Liver (tissue), 9 donors: Measurements from ENCODE around the gene NLRP9. TPM values are rescaled to one million over a fixed set of nuclear protein-coding genes. Genes with fewer than 3 reads are reported as not detected.

ENCODE experiments used
- DNase-seq: peaks from one replicate; pipeline ENCODE4 v3.0.0-alpha.2; 2017; ENCODE audit warnings: low spot score
- H3K27ac ChIP-seq, 2 donors: one replicate each; pipeline ENCODE4 v1.7.0; 2013; ENCODE audit warnings: inconsistent platforms in 2 of 2, low read length in 2 of 2, control low read depth in 1 of 2, low read depth in 1 of 2, mild to moderate bottlenecking in 1 of 2
- H3K27me3 ChIP-seq, 4 donors: one replicate each; pipeline versions ENCODE4 v1.6.1 to v1.7.0; 2013; ENCODE audit warnings: low read length in 3 of 4, inconsistent platforms in 1 of 4, mild to moderate bottlenecking in 1 of 4, moderate library complexity in 1 of 4; ENCODE audit not compliant: control insufficient read depth in 4 of 4, insufficient read depth in 4 of 4
- H3K36me3 ChIP-seq, 4 donors: one replicate each; pipeline versions ENCODE4 v1.6.1 to v1.7.0; 2013; ENCODE audit warnings: low read length in 3 of 4, mild to moderate bottlenecking in 3 of 4, low read depth in 1 of 4, moderate library complexity in 1 of 4; ENCODE audit not compliant: control insufficient read depth in 4 of 4, insufficient read depth in 3 of 4
- H3K4me1 ChIP-seq, 4 donors: one replicate each; pipeline versions ENCODE4 v1.6.1 to v1.7.0; 2013; ENCODE audit warnings: low read length in 3 of 4, mild to moderate bottlenecking in 3 of 4, moderate library complexity in 1 of 4; ENCODE audit not compliant: control insufficient read depth in 4 of 4, insufficient read depth in 4 of 4
- H3K4me3 ChIP-seq, 3 donors: one replicate each; pipeline versions ENCODE4 v1.6.1 to v1.7.0; 2013; ENCODE audit warnings: low read length in 3 of 3, control low read depth in 1 of 3, low read depth in 1 of 3, mild to moderate bottlenecking in 1 of 3
- H3K9ac ChIP-seq, 2 donors: one replicate each; pipeline ENCODE4 v1.7.0; 2013; ENCODE audit warnings: low read length in 2 of 2, mild to moderate bottlenecking in 2 of 2, moderate library complexity in 2 of 2, control low read depth in 1 of 2, low read depth in 1 of 2
- H3K9me3 ChIP-seq, 4 donors: one replicate each; pipeline versions ENCODE4 v1.6.1 to v1.7.0; 2013; ENCODE audit warnings: low read length in 3 of 4; ENCODE audit not compliant: control insufficient read depth in 4 of 4
- ATF3 ChIP-seq: IDR thresholded peaks from 2 replicates; pipeline ENCODE4 v1.6.1; 2016; ENCODE audit warnings: antibody characterized with exemption
- CTCF ChIP-seq: fragments of 150-350 bp; IDR thresholded peaks from 2 replicates; pipeline ENCODE4 v1.5.1; 2017; ENCODE audit warnings: improper control_type of control experiment, low read depth, low read length; ENCODE audit not compliant: missing input control
- EGR1 ChIP-seq, 2 donors: IDR thresholded peaks; 2 replicates each; pipeline ENCODE4 v1.6.1; 2016 to 2018; ENCODE audit warnings: antibody characterized with exemption in 2 of 2, low read depth in 2 of 2
- FOXA1 ChIP-seq: IDR thresholded peaks from 2 replicates; pipeline ENCODE4 v1.6.1; 2016; ENCODE audit warnings: antibody characterized with exemption
- FOXA2 ChIP-seq: IDR thresholded peaks from 2 replicates; pipeline ENCODE4 v1.6.1; 2016; ENCODE audit warnings: antibody characterized with exemption
- GABPA ChIP-seq, 2 donors: IDR thresholded peaks in 1 of 2; conservative IDR thresholded peaks in 1 of 2; 2 replicates each; pipeline ENCODE4 v1.6.1; 2016; ENCODE audit warnings: antibody characterized with exemption in 2 of 2, mild to moderate bottlenecking in 1 of 2, moderate library complexity in 1 of 2
- HNF4A ChIP-seq, 2 donors: conservative IDR thresholded peaks; 2 replicates each; pipeline ENCODE4 v1.6.1; 2016; ENCODE audit warnings: antibody characterized with exemption in 2 of 2, mild to moderate bottlenecking in 2 of 2
- HNF4G ChIP-seq: IDR thresholded peaks from 2 replicates; pipeline ENCODE4 v1.6.1; 2016; ENCODE audit warnings: antibody characterized with exemption
- JUND ChIP-seq, 2 donors: IDR thresholded peaks; 2 replicates each; pipeline ENCODE4 v1.6.1; 2016; ENCODE audit warnings: antibody characterized with exemption in 2 of 2
- MAX ChIP-seq: IDR thresholded peaks from 2 replicates; pipeline ENCODE4 v1.6.1; 2016; ENCODE audit warnings: antibody characterized with exemption
- NR2F2 ChIP-seq: IDR thresholded peaks from 2 replicates; pipeline ENCODE4 v1.6.1; 2016; ENCODE audit warnings: antibody characterized with exemption
- RAD21 ChIP-seq, 2 donors: IDR thresholded peaks; 2 replicates each; pipeline ENCODE4 v1.6.1; 2016; ENCODE audit warnings: antibody characterized with exemption in 2 of 2, mild to moderate bottlenecking in 2 of 2
- REST ChIP-seq: IDR thresholded peaks from 2 replicates; pipeline ENCODE4 v1.6.1; 2016; ENCODE audit warnings: antibody characterized with exemption, mild to moderate bottlenecking
- RXRA ChIP-seq, 2 donors: IDR thresholded peaks; 2 replicates each; pipeline ENCODE4 v1.6.1; 2017 to 2018; ENCODE audit warnings: antibody characterized with exemption in 2 of 2, mild to moderate bottlenecking in 1 of 2
- SP1 ChIP-seq: IDR thresholded peaks from 2 replicates; pipeline ENCODE4 v1.6.1; 2018; ENCODE audit warnings: antibody characterized with exemption, mild to moderate bottlenecking
- TAF1 ChIP-seq: conservative IDR thresholded peaks from 2 replicates; pipeline ENCODE4 v1.6.1; 2016; ENCODE audit warnings: antibody characterized with exemption, mild to moderate bottlenecking
- YY1 ChIP-seq: IDR thresholded peaks from 2 replicates; pipeline ENCODE4 v1.6.1; 2016; ENCODE audit warnings: antibody characterized with exemption, mild to moderate bottlenecking
- ZBTB33 ChIP-seq: IDR thresholded peaks from 2 replicates; pipeline ENCODE4 v1.6.1; 2016; ENCODE audit warnings: antibody characterized with exemption
- WGBS: extraction: QIAGEN DNeasy Blood & Tissue Kit; methylation state at CpG from one replicate; pipeline ENCODE4 v1.1.7; 2013; 5-methylcytosine and 5-hydroxymethylcytosine counted together
- polyA plus RNA-seq, 2 donors: library from polyadenylated mRNA; stranded (reverse) in 1 of 2; unstranded in 1 of 2; fragments of 200-250 nt in 1 of 2; fragments of >200 nt in 1 of 2; fragmentation: Nextera tagmentation in 1 of 2; extraction: Ambion mirVana in 1 of 2; gene quantifications; one replicate each; pipeline versions ENCODE4 v1.2.1 to v1.2.3, GENCODE V29; 2013 to 2015
- total RNA-seq, 2 donors: library from RNA; depleted of rRNA; stranded (reverse); fragments of >200 nt; gene quantifications; one replicate each; pipeline ENCODE4 v1.2.3, GENCODE V29; 2014
- donor health status: healthy.
- donor health status: healthy.
- donor health status: healthy.
- donor health status: healthy.
- donor health status: healthy.

NLRP9 gene
- total and polyA plus RNA-seq, 4 donors, result not detected

- Histone ChIP-seq H3K9me3 (no peaks in the 10 kb centered on the region), H3K4me3 (no peak overlapping the region), H3K4me1 (no peaks in the 10 kb centered on the region), H3K27me3 (no peaks in the 10 kb centered on the region), H3K27ac (no peak overlapping the region), H3K9ac (no peak overlapping the region), H3K36me3 (peaks cover 10 to 35% (median 11%) of the 10 kb centered on the region in 4 donors)
- WGBS, result 96% methylated on average over 12 of the region's 12 CpGs
- no peak for DNase-seq
- TF ChIP-seq MAX (no peak), JUND (IDR thresholded peaks at IDR 0.05) (no peak), FOXA1 (no peak), REST (no peak), HNF4G (no peak), SP1 (no peak), RAD21 (IDR thresholded peaks at IDR 0.05) (no peak), GABPA (IDR thresholded peaks at IDR 0.05 in 1 of 2, conservative IDR thresholded peaks at IDR 0.05 in 1 of 2) (no peak), NR2F2 (no peak), RXRA (IDR thresholded peaks at IDR 0.05) (no peak), CTCF (no peak), ATF3 (no peak), TAF1 (no peak), FOXA2 (no peak), HNF4A (conservative IDR thresholded peaks at IDR 0.05) (no peak), YY1 (no peak), EGR1 (IDR thresholded peaks at IDR 0.05; ENCODE audit: low read depth in 2 of 2) (no peak), ZBTB33 (no peak)
These were observed 37.4 kb downstream of the NLRP9 start for GRCh38 chr19:55700813-55701212.
